ENCODE measurements around the gene FITM1. TPM values are rescaled to one million over a fixed set of nuclear protein-coding genes. Genes with fewer than 3 reads are reported as not detected.

FITM1 gene
- total RNA-seq, 1 donor from 2014 or later, result 0.58 TPM

DNA sequence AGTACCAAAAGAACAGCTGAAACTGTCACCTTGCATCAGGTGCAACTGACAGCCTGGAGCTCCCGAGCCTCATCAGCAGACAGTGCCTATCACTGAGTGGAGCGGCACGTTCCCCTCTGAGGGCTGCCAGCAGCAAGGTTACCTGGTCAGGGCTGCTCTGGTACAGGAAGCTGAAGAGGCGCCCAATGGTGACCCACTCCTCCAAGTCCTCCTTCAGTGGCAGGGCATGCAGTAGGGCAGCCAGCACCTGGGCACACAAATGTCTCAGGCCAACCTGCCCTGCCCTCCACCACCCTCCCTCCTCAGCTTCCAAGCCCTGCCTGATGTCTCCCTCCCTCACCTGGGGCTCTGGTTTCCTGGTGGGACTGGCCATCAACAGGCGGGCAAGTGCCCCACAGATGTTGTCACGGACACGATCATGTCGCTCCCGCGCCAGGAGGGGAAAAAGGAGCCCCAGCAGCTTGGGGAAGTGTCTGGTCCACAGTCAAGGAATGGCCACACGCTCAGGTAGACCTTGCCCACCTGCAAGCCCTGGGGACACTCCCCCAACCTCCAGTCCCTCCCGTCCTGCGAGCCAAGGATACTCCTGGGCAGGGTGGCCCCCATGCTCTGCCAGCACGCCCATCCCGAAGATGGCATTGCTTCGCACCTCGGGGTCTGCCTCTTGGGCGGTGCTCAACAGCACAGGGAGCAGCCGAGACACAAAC, 51.1 kb downstream of the FITM1 start:
- DNase-seq (ENCODE audit: low spot score), result no peak

Small RNA genes lying within 50 kb of the gene (microRNA-seq; reads per million reads assigned to microRNA genes)
- gene MIR7703 (ENCODE audit: borderline number of aligned reads), result not detected

Other genes with a start within 250 kb of the FITM1 start
- 19.2 TPM for gene DHRS4, start 176.9 kb upstream of the FITM1 start, total RNA-seq
- gene DHRS4L2, start 141.7 kb upstream of the FITM1 start, total RNA-seq, result 18.9 TPM
- gene CARMIL3, start 78.7 kb upstream of the FITM1 start, total RNA-seq, result 0.61 TPM
- gene CPNE6, start 59.1 kb upstream of the FITM1 start, total RNA-seq, result not detected
- gene PCK2, start 36.3 kb upstream of the FITM1 start, total RNA-seq, result 39.1 TPM
- 31.7 TPM for gene DCAF11, start 15.9 kb upstream of the FITM1 start, total RNA-seq
- gene NRL, start 15.7 kb upstream of the FITM1 start, total RNA-seq, result 1.6 TPM
- gene PSME1, start 5.5 kb downstream of the FITM1 start, total RNA-seq, result 121 TPM
- 15.5 TPM for gene EMC9, start 10.9 kb downstream of the FITM1 start, total RNA-seq
- 113 TPM for gene PSME2, start 16.0 kb downstream of the FITM1 start, total RNA-seq
- 60.0 TPM for gene RNF31, start 16.8 kb downstream of the FITM1 start, total RNA-seq
- gene IRF9, start 30.6 kb downstream of the FITM1 start, total RNA-seq, result 102 TPM
- 31.5 TPM for gene REC8, start 41.4 kb downstream of the FITM1 start, total RNA-seq
- 46.3 TPM for gene IPO4, start 58.2 kb downstream of the FITM1 start, total RNA-seq
- gene TM9SF1, start 64.8 kb downstream of the FITM1 start, total RNA-seq, result 51.0 TPM
- gene TSSK4, start 75.0 kb downstream of the FITM1 start, total RNA-seq, result not detected
- 58.7 TPM for gene CHMP4A, start 82.8 kb downstream of the FITM1 start, total RNA-seq
- gene MDP1, start 85.4 kb downstream of the FITM1 start, total RNA-seq, result 10.3 TPM
- gene NEDD8, start 101.7 kb downstream of the FITM1 start, total RNA-seq, result 169 TPM
- 46.5 TPM for gene GMPR2, start 102.3 kb downstream of the FITM1 start, total RNA-seq
- gene TINF2, start 112.0 kb downstream of the FITM1 start, total RNA-seq, result 73.3 TPM
- gene TGM1, start 132.5 kb downstream of the FITM1 start, total RNA-seq, result 0.77 TPM
- gene RABGGTA, start 140.9 kb downstream of the FITM1 start, total RNA-seq, result 17.0 TPM
- gene DHRS1, start 169.1 kb downstream of the FITM1 start, total RNA-seq, result 19.0 TPM
- 23.4 TPM for gene NOP9, start 169.2 kb downstream of the FITM1 start, total RNA-seq
- gene CIDEB, start 177.3 kb downstream of the FITM1 start, total RNA-seq, result 19.1 TPM
- 7.2 TPM for gene LTB4R2, start 179.5 kb downstream of the FITM1 start, total RNA-seq
- 11.9 TPM for gene LTB4R, start 180.8 kb downstream of the FITM1 start, total RNA-seq
- 59.6 TPM for gene ADCY4, start 204.4 kb downstream of the FITM1 start, total RNA-seq
- 12.7 TPM for gene RIPK3, start 209.3 kb downstream of the FITM1 start, total RNA-seq
- gene NFATC4, start 237.5 kb downstream of the FITM1 start, total RNA-seq, result 41.3 TPM